GM08714 (cell line): ENCODE measurements around the gene MRFAP1L1.
"Not testable (repeated sequence)": the region's sequence is repeated elsewhere in the genome, so short reads cannot be mapped to it uniquely, and the experiment has no call there.

ENCODE experiments used
- H3K4me3 ChIP-seq: fragments of 200-500 bp; sonication (Bioruptor generic); 2 replicates; pipeline ENCODE4 v1.5.1; 2014; ENCODE audit warnings: mild to moderate bottlenecking, low read length, inconsistent platforms
- ZNF274 ChIP-seq: IDR thresholded peaks from 2 replicates; pipeline ENCODE4 v1.6.1; 2012; ENCODE audit warnings: mild to moderate bottlenecking, low read depth, low read length

MRFAP1L1 gene

GRCh38 chr4:6709230-6710114, at the start of gene MRFAP1L1:
MRFAP1L1 (minus strand) TSS chr4:6709865; CDS start chr4:6709629, 236 bp downstream.
- TF ChIP-seq ZNF274, result no peak
- peak within 1 kb of the TSS; percentile 69 for H3K4me3 ChIP-seq

DNA sequence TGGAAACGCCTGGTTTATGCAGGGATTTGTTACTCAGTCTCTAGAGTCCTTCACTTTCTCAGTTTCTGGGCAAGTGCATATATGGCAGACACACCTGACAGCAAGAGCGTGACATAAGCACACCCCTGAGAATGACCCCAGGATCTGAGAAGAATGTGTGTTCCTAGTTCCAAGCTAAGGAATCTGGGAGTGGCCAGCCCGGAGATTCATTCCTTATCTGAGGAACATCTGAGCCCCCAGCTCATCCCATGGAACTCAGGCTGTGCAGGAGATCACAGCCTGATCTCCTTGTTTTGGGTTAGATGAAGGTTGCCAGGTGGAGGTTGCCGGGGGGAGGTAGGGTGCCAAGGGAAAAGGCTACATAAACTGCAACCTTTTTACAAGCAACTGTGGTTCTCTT, 49.1 kb upstream of the MRFAP1L1 start:
- no peak for TF ChIP-seq ZNF274

GRCh38 chr4:6756345-6756744, 46.7 kb upstream of the MRFAP1L1 start:
- not testable (repeated sequence) for H3K4me3 ChIP-seq

More for the DNA sequence above, 49.1 kb upstream of the MRFAP1L1 start:
- no peak overlapping the region for H3K4me3 ChIP-seq

DNA sequence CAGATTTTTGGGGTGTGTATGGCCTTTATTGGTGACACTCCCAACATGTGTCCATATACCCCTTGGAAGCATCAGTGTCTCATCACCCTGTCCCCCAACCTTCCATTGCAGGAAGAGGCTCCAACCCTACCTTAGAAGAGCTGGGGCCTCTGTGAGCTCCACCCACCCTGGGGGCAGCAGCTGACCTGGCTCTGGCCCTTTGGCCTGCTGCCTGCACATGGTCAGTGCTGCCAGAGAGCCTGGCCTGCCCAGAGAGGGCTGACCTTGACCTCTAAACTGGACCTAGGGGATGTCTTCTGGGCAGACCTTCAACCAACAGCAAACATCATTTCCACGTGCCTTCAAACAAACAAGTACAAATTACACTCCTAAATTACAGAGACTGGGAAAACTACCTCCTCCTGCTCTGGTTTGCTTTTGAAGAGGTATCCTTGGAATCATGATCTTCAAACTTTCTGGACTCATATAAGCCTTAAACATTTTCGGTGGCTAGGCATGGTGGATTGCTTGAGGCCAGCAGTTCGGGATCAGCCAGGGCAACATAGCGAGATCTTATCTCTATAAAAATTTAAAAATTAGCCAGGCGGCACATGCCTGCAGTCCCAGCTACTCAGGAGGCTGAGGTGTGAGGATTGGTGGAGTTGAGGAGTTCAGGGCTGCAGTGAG, 45.6 kb upstream of the MRFAP1L1 start:
- no peak overlapping the region for H3K4me3 ChIP-seq
- no peak for TF ChIP-seq ZNF274

DNA sequence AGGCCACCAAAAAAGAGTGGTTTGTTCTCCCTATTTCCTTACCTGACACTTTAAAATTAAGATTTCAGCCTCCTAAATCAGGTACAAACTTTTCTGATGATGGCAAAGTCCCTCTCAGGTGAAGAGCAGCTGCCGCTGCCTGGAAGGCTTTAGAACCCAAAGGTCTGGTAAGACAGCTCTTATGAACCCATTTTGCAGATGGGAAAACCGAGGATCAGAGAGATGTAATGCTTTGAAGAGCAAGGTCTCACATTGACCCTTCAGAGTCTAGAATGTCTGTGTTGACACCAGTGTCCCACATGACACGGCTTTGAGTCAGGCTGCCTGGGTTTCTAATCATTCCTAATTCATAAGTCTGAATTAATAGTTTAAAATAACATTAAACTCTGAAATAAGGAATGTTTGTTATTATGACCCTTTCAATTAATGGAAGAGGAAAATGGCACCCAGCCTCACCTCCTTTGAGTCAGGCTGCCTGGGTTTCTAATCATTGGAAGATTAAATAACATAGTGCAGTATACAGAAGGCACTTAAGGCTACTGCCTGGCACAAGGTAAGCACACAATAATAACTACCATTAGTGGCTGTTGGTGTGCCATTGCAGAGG, 44.9 kb upstream of the MRFAP1L1 start:
- no peak for TF ChIP-seq ZNF274
- no peak overlapping the region for H3K4me3 ChIP-seq

DNA sequence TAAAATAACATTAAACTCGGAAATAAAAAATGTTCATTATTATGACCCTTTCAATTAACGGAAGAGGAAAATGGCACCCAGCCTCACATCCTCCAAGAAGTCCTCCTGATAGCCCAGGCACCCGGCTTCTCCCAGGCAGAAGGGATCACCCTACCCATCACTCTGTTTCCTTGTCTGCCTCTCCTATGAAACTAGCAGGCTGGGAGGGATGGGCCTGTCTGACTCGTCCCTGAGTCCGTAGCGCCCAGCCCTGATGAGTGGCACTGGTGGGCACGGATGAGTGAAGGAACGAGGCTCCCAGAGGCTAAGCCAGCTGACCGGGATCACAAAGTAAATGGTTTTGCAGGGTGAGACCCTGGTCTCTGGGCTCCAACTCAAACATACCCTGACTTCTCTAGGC, 44.2 kb upstream of the MRFAP1L1 start:
- no peak overlapping the region for H3K4me3 ChIP-seq
- TF ChIP-seq ZNF274, result no peak

DNA sequence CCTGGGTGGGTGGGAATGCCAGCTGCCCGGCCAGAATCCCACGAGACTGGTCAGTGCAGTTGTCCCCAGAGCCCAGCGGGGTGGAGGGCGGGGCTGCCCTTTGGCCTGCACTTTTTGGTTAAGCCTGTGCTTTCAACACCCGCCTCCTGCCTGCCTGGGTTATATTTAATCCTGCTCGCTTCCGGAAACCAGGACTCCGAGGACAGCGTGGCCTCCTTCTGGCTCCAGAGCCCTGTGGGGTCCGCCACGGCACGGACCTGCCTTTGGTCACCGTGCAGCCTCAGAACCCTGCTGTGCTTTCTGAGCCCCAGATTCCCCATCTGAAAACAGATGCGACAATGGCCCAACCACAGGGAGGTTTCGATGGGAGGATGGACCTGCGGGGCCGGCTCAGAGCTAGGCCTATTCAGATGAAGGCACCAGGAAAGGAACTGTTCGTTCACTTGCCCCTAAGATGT, 43.5 kb upstream of the MRFAP1L1 start:
- H3K4me3 ChIP-seq, result no peak overlapping the region
- no peak for TF ChIP-seq ZNF274

DNA sequence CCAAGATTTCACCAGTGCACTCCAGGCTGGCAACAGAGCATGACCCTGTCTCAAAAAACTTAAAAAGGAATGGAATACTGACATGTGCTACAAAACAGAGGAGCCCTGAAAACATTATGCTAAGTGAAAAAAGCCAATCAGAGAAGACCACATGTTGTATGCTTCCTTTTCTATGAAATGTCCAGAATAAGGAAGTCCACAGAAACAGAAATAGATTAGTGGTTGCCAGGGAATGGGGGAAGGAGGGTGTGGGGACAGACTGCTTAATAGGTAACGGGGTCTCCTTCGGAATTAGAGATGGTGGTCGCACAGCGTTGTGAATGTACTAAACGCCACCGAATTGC, 42.8 kb upstream of the MRFAP1L1 start:
- no peak for TF ChIP-seq ZNF274

GRCh38 chr4:6751611-6752485, 42.2 kb upstream of the MRFAP1L1 start:
- no peak for TF ChIP-seq ZNF274
- H3K4me3 ChIP-seq, result no peak overlapping the region

More for the DNA sequence above, 42.8 kb upstream of the MRFAP1L1 start:
- no peak overlapping the region for H3K4me3 ChIP-seq

DNA sequence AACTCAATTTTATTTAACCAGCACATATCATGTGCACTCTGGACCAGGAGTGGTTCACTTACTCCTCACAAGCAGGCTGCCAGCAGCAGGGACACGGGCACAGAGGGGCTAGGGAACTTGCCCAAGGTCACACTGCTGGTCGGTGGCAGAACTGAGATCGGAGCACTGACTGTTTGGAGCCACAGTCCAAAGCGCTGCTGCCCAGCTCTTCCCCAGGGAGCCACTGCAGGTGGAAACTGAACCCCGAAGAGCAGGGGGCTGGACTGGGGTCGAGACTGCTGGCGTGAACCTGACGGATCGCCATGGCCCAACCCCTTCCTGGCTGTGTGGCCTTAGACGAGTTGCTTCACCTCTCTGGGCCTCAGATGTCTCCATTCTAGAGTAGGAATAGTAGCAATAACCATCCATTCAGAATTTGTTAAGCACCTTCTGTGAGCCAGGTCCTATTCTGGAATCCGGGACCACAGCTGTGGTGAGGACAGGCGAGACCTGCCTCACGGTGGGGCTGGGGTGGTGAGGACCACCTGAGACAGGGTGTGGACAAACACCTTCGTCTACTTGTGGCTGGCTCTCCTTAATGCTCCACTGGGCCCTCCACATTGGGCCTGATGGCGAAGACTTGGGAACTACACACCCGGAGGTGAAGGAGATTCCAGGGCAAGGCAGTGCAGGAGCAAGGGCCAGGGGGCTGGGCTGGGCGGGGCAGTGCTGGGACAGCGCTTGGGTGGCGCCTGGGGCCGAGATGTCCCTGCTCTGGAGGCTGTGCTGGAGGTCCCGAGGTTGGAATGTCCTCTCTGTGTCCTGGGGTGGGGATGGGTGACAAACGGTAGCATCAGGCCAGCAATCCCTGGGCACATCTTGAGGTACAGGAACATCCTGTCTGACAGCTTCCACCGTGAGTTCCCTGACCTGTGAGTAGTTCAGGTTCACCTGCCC, 40.9 kb upstream of the MRFAP1L1 start:
- TF ChIP-seq ZNF274, result no peak
- no peak overlapping the region for H3K4me3 ChIP-seq

DNA sequence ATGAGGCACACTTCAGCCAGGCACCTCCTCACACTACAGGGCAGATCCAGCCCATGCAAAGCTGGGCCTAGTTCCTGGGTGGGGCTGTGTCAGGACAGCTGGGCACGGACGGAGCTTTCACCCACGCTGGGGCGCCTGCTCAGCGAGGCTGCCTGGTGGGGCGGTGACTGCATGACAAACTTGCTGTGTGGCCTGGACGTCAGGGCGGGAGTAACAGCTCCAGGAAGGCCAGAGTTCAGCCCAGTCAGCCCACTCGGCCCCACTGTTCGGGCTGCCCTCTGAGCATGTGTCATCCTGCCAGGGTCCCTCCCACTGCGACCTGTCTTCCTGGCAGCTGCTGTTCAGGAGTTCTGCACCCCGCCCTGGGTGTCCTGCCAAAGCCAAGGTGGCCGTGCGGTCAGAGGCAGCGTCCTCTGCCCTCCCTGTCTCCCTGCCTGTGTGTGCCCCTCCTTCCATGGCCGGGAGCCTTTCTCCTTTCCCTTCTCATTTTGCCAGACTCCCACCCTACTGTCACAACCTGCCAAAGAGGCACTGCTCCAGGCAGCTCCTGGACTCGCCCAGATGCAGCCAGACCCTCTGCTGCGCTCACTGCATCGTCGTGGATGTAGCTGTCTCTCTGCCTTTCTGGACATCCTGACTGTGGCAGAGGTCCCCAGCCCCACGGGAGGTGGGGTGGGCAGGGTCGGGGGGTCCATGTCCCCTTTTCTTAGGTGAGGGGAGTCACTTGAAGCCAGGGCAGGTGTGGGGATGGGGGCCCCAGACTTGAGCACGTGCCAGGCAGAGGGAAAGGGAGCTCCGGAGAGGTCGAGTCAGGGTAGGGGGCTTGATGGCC, 39.9 kb upstream of the MRFAP1L1 start:
- H3K4me3 ChIP-seq, result no peak overlapping the region
- no peak for TF ChIP-seq ZNF274

DNA sequence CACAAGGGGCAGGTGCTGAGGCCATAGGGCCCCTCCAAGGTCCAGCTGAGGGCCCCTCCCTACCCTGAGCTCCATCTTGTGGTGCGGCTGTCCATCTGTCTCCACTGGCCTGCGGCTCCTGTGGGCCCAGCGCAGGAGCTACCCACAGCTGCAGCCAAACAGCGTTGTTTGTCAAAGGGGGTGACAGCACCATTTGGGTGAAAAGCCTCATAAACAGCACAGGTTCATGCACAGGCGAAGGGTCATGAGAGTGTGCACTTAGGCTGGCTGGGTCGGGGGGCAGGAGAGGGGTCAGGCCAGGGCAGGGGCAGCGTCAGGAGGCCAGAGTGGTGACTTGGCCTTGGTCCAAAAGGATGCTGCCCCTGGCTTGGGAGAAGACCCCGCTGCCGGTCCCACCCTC, 38.6 kb upstream of the MRFAP1L1 start:
- H3K4me3 ChIP-seq, result no peak overlapping the region
- TF ChIP-seq ZNF274, result no peak
